ENCODE results near the gene CAMKK1.
A peak's percentile ranks its signal among the peaks of the same experiment; 100 is the strongest.

Gene CAMKK1

GRCh38 chr17:3895354-3895753, 2.5 kb upstream of the CAMKK1 start:
- DNase-seq = no peak

- no peak for DNase-seq
Measured at GRCh38 chr17:3894911-3895343, 2.1 kb upstream of the CAMKK1 start.

- no peak for DNase-seq
Measured at GRCh38 chr17:3894188-3894587, 1.3 kb upstream of the CAMKK1 start.

GRCh38 chr17:3893720-3894116, 865 bp upstream of the CAMKK1 start:
- DNase-seq = no peak

- peak; percentile 0 for DNase-seq
Measured at GRCh38 chr17:3892095-3892998, 506 bp downstream of the CAMKK1 start.

GRCh38 chr17:3891626-3892094, 1.2 kb downstream of the CAMKK1 start:
- no peak for DNase-seq

- no peak for DNase-seq
Measured at GRCh38 chr17:3890878-3891219, 2.0 kb downstream of the CAMKK1 start.

GRCh38 chr17:3890082-3890877, 2.6 kb downstream of the CAMKK1 start:
- DNase-seq = no peak

GRCh38 chr17:3889325-3890012, 3.4 kb downstream of the CAMKK1 start:
- DNase-seq = no peak

- peak; percentile 11 for DNase-seq
Measured at GRCh38 chr17:3888343-3889171, 4.3 kb downstream of the CAMKK1 start.

- no peak for DNase-seq
Measured at GRCh38 chr17:3887804-3888203, 5.0 kb downstream of the CAMKK1 start.

- no peak for DNase-seq
Measured at GRCh38 chr17:3887394-3887793, 5.5 kb downstream of the CAMKK1 start.

GRCh38 chr17:3886776-3887175, 6.1 kb downstream of the CAMKK1 start:
- DNase-seq = no peak

GRCh38 chr17:3885970-3886369, 6.9 kb downstream of the CAMKK1 start:
- DNase-seq = no peak

GRCh38 chr17:3885271-3885670, 7.6 kb downstream of the CAMKK1 start:
- no peak for DNase-seq

- DNase-seq = no peak
Measured at GRCh38 chr17:3884188-3884587, 8.7 kb downstream of the CAMKK1 start.

GRCh38 chr17:3882276-3882675, 10.6 kb downstream of the CAMKK1 start:
- DNase-seq = no peak

- DNase-seq = no peak
Measured at GRCh38 chr17:3880983-3881382, 11.9 kb downstream of the CAMKK1 start.

- DNase-seq = no peak
Measured at GRCh38 chr17:3879591-3880417, 13.0 kb downstream of the CAMKK1 start.

GRCh38 chr17:3879186-3879585, 13.7 kb downstream of the CAMKK1 start:
- no peak for DNase-seq

- DNase-seq = no peak
Measured at GRCh38 chr17:3877220-3877619, 15.6 kb downstream of the CAMKK1 start.

- DNase-seq = no peak
Measured at GRCh38 chr17:3875317-3875716, 17.5 kb downstream of the CAMKK1 start.
